ENCODE results near the gene MEGF11.

GRCh38 chr15:66126031-66126441 lies 127.5 kb downstream of the MEGF11 start:
- TF ChIP-seq ZC3H10 (CRISPR knock-in tag; IDR thresholded peaks at IDR 0.05) (no peak), PATZ1 (CRISPR knock-in tag; IDR thresholded peaks at IDR 0.05; ENCODE audit: borderline replicate concordance) (no peak)
